GM18867 (cell line): ENCODE results near the gene ZNF74.
"Not testable (repeated sequence)": the region's sequence is repeated elsewhere in the genome, so short reads cannot be mapped to it uniquely, and the experiment has no call there.

Source experiments
- ATAC-seq: cut with Tn5 transposase; IDR thresholded peaks from one replicate; pipeline ENCODE4 v1.9.1; 2021; ENCODE audit warnings: mild to moderate bottlenecking, moderate library complexity; ENCODE audit not compliant: unreplicated experiment

ZNF74 gene

DNA sequence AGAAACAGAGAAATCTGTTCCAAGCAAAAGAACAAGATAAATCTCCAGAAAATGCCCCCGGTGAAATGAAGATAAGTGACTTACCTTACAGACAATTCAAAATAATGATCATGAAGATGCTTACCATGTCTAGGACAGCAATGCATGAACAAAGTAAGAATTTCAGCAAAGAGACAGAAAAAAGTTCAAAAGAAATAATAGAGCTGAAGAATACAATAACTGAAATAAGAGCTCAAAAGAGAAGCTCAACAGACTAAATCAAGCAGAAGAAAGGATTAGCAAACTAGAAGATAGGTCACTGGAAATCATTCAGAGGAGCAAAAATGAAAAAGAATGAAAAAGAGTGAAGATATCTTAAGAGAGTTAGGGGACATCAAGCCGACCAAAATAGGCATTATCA, 19.8 kb upstream of the ZNF74 start:
- ATAC-seq: not testable (repeated sequence)

DNA sequence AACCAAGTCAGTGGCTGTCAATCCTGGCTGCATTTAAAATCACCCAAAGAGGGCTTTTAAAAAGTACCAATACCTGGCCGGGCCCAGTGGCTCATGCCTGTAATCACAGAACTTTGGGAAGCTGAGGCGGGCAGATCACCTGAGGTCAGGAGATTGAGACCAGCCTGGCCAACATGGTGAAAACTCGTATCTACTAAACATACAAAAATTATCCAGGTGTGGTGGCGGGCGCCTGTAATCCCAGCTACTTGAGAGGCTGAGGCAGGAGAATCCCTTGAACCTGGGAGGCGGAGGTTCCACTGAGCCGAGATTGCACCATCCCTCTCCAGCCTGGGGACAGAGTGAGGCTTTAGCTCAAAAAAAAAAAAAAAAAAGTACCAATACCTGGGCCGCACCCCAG, 17.7 kb upstream of the ZNF74 start:
- ATAC-seq: not testable (repeated sequence)

DNA sequence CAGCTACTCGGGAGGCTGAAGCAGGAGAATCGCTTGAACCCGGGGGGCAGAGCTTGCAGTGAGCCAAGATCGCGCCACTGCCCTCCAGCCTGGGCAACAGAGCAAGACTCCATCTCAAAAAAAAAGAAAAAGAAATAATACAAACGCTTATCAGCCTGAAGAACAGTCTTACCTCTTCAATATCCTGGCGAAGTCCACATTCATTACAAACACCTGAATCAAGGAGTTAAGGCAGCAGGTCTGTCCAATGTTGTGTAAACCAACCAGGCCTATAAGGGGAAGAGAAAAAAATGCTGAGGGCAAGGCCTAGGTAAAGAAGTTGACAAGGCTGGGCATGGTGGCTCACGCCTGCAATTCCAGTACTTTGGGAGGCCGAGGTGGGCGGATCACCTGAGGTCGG, 17.0 kb upstream of the ZNF74 start:
- ATAC-seq: not testable (repeated sequence)

DNA sequence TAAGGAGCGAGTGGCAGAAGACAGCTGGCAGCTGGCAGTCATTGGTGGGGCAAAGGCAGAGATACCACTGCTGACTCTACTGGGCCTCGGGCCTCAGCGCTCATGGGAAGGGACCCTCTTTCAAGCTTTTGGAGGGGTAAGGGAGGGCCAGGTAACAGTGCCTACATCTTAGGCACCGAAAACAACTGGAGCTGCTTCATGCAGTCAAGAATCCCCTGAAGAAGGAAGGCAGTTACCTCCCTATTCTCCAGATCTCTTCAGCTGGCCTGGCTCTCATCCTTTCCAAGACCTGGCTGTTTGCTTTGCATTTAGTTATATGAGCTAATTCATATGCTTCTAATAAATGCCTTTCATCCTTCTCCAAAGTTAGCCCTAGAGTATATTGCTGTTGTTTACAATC, 15.8 kb upstream of the ZNF74 start:
- ATAC-seq: no peak

DNA sequence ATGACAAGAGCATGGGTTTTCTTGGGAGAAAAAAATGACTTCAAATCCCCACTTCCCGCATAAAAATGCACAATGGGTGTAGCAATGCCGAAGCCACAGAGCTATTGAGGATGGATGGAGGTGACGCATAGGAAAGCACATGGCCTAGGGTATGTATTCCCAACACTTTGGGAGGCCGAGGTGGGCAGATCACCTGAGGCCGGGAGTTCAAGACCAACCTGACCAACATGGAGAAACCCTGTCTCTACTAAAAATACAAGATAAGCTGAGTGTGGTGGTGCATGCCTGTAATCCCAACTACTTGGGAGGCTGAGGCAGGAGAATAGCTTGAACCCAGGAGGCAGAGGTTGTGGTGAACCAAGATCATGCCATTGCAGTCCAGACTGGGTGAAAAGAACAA, 15.3 kb upstream of the ZNF74 start:
- ATAC-seq: not testable (repeated sequence)

DNA sequence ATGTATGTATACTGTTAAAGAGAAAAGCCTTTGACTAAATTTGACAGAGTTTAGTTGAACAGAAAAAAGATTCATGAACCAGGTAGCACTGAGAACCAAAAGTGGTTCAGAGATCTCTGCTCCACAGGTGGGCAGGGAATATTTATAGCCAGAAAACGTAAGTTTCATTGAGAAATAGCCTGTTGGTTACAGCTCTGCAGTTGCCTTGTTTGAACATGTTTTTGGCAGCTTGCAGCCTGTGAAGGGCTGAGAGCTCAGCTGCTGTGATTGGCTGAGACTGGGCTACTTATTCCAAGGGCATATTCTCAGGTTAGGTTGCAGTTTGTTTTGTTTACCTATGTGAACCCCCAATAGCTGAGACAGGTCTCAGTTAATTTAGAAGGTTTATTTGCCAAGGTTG, 13.5 kb upstream of the ZNF74 start:
- ATAC-seq: no peak

DNA sequence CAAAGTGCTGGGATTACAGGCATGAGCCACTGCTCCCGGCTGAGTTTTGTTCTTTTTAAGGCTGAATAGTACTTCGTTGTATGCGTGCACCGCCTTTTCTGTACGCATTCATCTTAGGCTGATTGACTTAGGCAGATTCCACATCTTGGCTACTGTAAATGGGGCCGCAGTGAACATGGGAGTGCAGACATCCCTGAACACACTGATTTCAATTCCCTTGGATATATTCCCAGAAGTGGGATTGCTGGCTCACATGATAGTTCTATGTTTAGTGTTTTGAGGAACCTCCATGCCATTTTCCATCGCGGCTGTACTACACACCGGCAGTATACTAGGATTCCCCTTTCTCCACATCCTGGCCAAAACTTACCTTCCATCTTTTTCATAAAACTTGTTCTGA, 10.4 kb upstream of the ZNF74 start:
- no peak for ATAC-seq

DNA sequence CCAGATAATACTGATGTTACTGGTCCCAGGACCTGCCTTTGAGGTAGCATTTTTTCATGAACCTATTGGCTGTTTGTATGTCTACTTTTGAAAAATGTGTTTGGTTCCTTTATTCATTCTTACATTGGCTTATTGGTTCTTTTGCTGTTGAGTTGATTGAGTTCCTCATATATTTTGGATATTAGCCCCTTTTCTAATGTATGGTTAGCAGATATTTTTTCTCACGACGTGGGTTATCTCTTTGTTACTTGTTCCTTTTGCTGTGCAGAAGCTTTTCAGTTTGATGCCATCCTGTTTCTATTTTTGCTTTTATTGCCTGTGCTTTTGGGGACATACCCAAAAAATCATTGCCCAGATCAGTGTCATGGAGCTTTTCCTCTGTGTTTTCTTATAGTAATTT, 9.8 kb upstream of the ZNF74 start:
- ATAC-seq: no peak

DNA sequence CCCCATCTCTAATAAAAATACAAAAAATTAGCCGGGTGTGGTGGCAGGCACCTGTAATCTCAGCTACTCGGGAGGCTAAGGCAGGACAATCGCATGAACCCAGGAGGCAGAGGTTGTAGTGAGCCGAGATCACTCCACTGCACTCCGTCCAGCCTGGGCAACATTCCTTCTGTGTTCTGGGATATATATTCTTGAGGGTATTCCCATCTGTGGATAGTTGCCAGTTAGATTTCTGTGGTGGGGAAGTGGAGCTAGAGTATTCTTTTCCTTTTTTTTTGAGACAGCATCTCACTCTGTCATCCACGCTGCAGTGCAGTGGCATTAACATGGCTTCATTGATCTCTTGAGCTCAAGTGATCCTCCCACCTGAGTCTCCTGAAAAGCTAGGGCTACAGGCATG, 9.1 kb upstream of the ZNF74 start:
- ATAC-seq: no peak

DNA sequence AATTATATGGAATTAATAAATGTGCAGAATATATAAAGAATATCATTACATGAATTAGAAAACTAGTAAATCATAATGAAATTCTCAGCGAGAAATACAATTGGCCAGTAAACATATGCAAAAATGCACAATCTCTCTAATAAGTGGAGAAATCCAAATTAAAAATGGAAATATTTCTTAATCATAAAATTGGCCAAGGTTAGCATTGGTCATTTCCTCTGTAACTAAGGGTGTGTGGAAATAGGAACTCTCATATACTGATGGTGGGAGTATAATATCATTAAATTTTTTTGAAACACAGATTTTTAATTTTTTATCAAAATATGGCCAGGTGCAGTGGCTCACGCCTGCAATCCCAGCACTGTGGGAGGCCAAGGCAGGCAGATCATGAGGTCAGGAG, 7.6 kb upstream of the ZNF74 start:
- no peak for ATAC-seq

DNA sequence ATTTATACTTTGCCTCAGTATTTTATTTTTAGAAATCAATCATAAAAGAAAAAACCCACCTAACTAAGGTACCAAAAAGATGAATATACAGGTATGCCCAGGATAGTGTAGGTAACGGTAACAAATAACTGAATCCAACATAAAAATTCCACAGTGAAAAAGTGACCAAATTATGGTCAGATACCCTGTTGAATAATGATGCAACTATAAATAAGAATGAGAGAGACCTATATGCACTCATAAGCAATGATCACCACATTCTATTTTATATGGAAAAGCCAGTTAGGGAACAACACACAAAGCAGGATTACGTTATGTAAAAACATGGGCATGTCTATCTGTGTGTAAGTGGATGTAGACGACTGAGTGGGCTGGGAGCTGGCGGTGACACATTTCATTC, 7.0 kb upstream of the ZNF74 start:
- no peak for ATAC-seq

DNA sequence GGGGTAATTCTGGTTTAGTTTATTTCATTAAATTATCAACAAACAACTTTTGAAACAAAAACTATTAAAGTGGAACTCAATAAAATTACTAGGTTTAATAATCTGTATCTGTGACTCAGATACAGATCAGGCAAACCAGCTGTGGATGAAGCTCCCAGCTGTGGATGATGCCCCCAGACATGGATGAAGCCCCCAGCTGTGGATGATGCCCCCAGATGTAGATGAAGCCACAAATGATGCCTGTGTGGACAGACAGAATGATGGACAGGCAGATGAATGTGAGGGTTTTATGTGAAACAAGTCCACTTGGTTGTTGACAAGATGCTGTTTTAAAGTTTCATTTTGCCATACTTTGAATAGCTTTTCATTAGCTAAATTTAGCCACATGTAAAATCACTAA, 5.8 kb upstream of the ZNF74 start:
- no peak for ATAC-seq

DNA sequence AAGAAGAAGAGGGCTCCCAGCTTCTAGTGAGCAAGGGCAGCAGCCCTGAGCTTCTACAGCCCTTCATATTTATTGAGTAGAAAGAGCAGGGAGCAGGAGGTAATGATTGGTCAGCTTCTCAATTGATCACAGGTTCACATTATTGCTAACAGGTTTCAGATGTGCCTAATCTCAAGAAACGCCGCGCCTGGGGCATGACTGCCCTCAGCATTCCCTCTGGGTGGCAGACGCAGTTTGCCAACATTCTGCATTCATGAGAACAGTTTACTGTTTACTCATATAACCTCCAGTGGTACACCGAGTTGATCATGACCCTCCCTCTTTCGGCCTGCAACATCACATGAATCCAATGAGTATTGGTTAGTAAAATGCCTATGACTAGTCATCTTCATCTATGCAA, 4.7 kb upstream of the ZNF74 start:
- no peak for ATAC-seq

DNA sequence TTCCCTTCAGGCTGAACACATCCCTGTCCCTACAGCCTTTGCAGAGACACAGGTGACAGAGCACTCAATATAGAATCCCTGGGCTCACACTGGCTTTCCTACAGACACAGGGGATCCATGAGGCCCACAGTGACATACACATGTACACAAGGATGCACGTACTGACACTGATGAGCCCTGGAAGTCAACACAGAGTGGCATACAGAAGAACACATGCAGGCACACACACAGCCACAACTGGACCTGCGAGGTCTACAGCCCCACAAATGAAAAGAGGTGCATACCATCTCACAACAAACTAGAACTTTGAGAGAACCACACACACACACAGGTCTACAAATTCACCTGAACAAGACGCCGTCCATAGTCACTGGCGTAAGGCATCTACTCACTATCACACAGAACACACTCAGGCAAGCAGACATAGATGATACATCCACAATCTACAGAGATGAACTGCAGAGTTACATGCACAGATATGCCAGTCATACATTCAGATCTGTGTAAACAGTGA, 3.5 kb upstream of the ZNF74 start:
- no peak for ATAC-seq

DNA sequence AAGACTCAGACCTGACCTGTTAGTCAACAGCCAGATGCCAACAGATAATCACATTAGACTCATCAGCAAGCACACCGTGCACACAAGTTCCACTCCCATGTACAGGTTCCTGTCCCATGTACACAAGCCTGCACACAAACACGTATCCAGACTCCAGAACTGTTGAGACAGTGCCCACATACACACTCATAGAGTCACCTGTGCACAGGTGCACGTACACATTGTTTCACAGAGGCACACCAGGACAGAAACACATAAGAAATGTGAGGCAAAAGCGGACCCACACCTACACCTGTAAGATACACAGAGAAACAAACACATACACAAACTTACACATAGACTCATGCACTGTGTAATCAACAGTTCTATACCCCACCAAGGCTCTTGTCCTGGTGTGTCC, 2.7 kb upstream of the ZNF74 start:
- ATAC-seq: no peak

DNA sequence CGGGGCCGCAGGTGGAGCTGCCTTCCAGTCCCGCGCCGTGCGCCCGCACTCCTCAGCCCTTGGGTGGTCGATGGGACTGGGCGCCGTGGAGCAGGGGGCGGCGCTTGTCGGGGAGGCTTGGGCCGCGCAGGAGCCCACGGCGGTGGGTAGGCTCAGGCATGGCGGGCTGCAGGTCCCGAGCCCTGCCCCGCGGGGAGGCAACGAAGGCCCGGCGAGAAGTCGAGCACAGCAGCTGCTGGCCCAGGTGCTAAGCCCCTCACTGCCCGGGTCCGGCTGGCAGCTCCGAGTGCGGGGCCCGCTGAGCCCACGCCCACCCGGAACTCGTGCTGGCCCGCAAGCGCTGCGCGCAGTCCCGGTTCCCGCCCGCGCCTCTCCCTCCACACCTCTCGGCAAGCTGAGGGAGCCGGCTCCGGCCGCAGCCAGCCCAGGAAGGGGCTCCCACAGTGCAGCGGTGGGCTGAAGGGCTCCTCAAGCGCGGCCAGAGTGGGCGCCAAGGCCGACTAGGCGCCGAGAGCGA, 1.5 kb upstream of the ZNF74 start:
- not testable (repeated sequence) for ATAC-seq

DNA sequence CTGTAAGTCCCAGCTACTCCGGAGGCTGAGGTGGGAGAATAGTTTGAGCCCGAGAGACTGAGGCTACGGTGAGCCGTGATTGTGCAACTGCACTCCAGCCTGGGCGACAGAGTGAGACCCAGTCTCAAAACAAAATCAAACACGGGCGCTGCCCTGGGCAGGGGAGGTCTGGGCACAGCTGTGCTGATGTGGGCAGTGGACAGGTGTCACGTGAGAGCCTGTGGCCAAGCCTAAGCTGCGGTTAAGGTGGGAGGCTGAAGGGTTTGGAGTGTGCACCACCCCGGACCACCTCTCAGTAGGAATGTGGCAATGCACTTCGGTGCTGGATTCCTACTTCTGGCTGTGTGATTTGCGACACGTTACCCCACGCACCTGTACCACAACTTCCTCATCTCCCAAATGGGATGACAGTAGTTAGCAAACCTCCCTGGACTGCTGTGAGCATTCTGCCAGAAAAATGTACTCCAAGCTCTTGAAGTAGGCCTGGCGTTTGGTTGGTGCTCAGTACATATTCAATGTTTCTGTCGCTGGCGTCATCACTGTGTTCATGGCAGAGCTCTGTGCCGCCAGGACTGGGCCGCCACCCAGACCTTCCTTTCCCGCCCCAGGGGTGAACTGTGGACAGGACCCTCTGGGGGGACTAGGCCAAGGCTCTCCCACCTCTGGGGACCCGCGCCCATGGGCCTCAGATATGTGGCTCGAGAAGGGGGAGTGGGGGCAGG, 807 bp upstream of the ZNF74 start:
- ATAC-seq: no peak

DNA sequence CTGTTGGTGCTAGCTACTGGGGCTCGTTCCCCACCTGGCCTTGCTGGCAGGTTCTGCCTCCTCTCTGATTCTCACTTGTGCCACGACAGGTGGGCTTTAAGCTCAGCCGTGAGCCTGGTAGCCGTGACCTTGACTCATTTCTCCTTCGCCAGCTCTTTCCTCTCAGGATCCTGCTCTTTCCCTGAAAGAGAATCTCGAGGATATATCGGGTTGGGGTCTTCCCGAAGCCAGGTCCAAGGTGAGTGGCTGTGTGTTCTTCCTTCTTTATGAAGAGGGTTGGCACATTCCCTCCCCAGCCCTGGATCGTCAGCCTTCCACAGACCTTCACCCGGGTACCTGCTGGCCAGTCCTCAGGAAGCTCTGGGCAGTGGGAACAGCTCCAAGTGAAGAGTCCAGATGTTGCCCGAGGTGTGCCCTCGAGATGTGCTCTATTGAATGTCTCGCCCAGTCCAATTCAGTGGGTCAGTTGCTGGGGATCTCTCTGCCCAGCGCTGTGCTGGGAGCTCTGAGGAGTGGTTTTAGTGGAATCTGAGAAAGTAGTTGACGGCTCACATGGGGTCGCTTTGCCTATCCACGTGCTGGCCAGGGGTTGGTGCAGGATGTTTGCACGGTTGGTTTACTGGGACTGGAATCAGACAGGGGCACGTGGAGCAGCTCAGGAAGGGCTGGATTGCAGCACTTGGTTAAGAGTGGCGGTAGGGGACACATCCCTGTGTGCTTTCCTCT, 1.4 kb downstream of the ZNF74 start:
- ATAC-seq: no peak

DNA sequence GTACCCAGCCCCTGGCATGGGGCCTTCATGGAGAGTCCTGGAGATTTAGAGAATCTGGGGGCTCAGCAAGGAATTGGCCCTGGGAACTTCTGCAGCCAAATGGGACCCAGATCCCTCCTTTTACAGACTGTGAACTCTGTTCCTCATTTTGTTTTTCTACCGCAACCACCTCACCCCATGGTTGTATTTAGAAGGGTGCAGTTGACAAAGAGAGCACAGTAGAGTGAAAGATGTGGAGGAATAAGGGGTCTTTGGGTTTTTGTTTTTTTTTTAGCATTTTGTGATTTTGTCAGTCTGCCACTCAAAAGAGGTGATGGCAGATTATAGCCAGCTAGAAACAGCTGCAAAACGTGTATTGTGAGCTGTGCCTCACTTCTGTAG, 1.9 kb downstream of the ZNF74 start:
- no peak for ATAC-seq

DNA sequence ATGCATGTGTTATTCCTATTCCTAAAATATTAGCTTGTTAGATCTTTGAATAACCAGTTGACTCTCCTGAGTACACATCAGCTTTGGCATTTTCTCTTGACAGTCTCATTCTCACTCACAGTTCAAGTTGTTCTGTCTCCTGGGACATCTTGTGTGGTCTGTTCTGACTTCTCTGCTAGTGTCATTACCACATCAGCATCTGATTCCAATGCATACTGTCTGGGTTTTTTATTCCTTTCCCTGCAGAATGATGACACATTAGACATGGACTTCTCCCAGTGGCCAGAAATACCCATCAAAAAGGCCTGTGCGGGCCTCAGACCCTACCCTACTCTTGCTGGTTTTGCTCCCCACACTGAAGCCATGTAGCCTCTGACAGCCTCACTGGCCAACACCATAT, 2.7 kb downstream of the ZNF74 start:
- ATAC-seq: no peak

DNA sequence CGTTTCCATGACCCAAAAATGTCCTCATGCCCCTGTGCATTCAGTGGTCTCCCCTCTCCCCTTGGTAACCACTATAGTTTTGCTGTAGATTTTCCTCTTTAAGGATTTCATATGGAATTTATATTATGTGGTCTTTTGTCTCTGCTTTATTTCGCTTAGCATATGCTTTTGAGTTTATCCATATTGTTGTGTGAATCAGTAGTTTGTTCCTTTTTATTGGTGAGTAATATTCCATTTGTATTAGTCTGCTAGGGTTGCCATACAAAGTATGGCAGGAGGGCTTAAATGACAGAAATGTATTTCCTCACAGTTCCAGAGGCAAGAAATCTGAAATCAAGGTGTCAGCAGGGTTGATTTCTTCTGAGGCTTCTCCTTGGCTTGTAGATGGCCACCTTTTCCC, 3.5 kb downstream of the ZNF74 start:
- no peak for ATAC-seq

DNA sequence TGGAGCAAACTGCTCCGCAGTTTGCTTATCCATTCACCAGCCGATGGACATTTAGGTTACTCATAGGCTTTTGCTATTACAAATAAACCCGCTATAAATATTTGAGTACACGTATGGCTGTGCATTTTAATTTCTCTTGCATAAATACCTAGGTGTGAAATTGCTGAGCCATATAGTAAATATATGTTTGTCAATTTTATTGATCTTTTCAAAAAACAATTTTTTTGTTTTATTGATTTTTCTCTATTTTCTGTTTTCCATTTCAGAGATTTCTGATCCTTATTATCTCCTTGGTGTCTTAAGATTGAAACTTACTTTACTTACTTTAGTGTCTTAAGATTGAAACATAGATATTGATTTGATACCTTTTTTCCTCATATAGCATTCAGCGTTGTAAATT, 4.5 kb downstream of the ZNF74 start:
- ATAC-seq: no peak
